ENCODE data around the gene TRMT44.

Gene TRMT44

GRCh38 chr4:8438743-8439142, 1.8 kb upstream of the TRMT44 start:
- peaks cover 80% of the 10 kb centered on the region for H3K4me1 Mint-ChIP-seq
- H3K4me3 Mint-ChIP-seq, result peak overlapping the region; percentile 91
- no peaks in the 10 kb centered on the region for H3K9me3 Mint-ChIP-seq
- no peak for DNase-seq (ENCODE audit: low spot score in 2 of 2)
- ATAC-seq, result no peak
- H3K36me3 Mint-ChIP-seq, result peaks cover 35% of the 10 kb centered on the region
- H3K27ac Mint-ChIP-seq, result peak overlapping the region; percentile 99

DNA sequence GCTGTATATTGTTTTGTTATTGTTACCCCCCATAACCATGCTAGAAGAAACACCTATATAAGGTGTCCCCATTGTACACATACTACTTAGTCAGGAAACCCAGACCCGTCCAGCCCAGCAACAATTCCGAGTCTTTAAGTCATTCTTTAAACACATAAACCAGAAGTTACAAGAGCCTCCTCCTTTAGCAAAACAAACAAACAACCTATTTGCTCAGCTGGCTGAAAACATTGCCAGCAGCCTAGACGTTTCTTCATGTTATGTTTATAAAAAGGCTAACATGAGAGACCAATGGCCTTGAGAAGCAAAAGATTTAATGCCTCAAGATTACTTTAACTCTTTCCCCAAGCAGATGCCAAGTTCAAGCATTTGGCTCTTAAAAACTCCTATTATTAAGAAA, 1.4 kb upstream of the TRMT44 start:
- Mint-ChIP-seq H3K36me3 (peaks cover 35% of the 10 kb centered on the region), H3K4me1 (peaks cover 81% of the 10 kb centered on the region), H3K27ac (peak overlapping the region; percentile 99), H3K4me3 (peak overlapping the region; percentile 91), H3K9me3 (no peaks in the 10 kb centered on the region)
- ATAC-seq (no peak), DNase-seq (ENCODE audit: low spot score in 2 of 2) (no peak)

DNA sequence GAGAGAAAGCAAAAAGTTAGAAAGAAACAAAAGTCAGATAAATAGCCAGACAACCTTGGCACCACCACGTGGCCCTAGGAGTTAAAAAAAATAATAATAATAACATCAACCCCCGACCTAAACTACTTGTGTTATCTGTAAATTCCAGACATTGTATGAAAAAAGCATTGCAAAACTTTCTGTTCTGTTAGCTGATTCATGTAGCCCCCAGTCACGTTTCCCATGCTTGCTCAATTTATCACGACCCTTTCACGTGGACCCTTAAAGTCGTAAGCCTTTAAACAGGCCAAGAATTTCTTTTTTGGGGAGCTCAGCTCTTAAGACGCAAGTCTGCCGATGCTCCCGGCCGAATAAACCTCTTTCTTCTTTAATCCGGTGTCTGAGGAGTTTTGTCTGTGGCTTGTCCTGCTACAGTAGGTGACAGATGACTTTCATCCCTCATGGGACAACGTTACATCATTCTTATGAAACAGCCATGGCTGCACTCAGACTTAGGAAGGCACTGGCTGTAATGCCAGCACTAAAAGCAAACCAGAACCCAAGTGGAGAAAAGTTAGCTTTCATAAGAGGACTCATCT, 574 bp upstream of the TRMT44 start:
- no peaks in the 10 kb centered on the region for H3K9me3 Mint-ChIP-seq
- H3K36me3 Mint-ChIP-seq, result peaks cover 39% of the 10 kb centered on the region
- ATAC-seq (peak; percentile 72), DNase-seq (ENCODE audit: low spot score in 2 of 2) (peak; percentile 13 to 69)
- H3K4me3 Mint-ChIP-seq, result peak overlapping the region; percentile 91
- H3K27ac Mint-ChIP-seq, result peak overlapping the region; percentile 99
- H3K4me1 Mint-ChIP-seq, result peaks cover 73% of the 10 kb centered on the region

DNA sequence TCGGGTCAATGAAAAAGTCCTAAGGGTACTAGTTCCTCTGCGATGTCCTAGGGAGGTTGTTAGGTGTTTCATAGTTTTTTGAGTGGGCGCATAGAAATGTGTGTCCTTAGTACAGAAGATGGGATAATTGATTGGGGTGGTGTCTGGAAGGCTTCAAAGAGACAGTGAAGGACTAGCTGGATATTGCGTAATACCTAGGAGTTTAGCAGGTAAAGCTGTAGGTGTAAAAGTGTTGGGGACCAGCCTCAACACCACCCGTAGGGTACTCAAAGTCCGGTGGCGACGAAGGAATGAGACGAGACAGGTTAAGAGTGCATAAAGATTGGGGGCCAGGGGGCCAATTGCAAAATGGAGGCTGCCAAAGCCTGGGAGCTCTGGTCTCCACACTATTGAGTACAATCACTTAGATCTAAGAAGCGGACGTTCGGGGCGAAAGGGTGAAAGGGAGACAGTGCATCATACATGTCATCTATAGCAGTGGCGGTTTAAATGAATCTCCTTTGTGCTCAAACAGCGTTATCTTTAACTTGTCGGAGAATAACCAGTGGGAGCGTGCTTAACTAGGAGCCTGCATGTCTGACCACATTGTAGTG, 1.0 kb downstream of the TRMT44 start:
- no peak for DNase-seq (ENCODE audit: low spot score in 2 of 2)
- H3K4me1 Mint-ChIP-seq, result peaks cover 71% of the 10 kb centered on the region
- peaks cover 43% of the 10 kb centered on the region for H3K36me3 Mint-ChIP-seq
- H3K9me3 Mint-ChIP-seq, result no peaks in the 10 kb centered on the region
- H3K4me3 Mint-ChIP-seq, result peak overlapping the region; percentile 91
- peak overlapping the region; percentile 99 for H3K27ac Mint-ChIP-seq
- ATAC-seq, result no peak

DNA sequence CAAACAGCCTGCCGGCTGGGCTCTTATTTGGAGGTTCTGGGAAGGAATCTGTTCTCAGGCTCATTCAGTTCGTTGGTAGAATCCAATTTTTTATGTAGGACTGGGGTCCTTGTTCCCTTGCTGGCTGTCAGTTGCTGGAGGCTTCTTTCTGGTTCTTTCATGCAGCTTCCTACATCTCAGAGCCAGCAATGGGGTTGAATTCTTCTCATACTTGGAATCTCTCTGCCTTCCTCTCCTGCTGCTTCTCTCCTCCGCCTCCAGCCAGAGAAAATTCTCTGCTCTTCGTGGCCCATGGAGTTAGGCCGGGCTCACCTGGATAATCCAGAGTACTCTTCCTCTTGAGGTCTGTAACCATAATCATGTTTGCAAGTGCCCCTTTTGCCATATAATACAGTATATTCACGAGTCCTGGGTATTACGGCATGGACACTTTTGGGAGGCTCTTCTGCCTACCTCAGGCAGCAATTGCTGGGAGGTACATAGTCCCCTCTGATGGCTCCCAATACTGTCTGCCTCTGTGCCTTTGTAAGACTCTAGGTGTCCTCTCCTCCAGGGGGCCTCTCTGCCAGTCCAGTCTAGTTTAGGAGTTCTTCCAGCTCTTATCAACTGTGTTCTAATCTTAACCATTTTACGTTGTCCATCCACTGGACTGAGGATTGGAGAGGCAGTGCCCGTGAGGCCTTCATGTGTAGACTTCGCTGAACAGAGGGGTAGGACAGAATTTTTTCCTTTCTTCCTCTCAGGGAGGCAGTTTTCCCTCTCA, 2.2 kb downstream of the TRMT44 start:
- Mint-ChIP-seq H3K4me3 (peak overlapping the region; percentile 91), H3K27ac (no peak overlapping the region), H3K36me3 (peaks cover 52% of the 10 kb centered on the region), H3K4me1 (peaks cover 62% of the 10 kb centered on the region), H3K9me3 (no peaks in the 10 kb centered on the region)
- ATAC-seq (no peak), DNase-seq (ENCODE audit: low spot score in 2 of 2) (no peak)

DNA sequence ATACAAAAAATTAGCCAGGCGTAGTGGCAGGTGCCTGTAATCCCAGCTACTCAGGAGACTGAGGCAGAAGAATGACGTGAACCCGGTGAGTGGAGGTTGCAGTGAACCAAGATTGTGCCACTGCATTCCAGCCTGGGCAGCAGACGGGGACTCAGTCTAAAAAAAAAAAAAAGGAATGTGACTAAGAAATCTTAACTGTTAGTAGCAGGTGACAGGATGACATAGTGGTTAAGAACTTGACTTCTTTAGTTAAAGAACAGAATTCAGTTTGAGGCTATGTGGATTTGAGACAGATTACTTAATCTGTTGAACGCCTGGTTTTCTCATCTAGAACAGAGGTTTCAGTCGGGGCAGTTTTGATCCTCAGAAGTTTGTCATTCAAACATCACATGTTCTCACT, 3.2 kb downstream of the TRMT44 start:
- Mint-ChIP-seq H3K4me3 (no peak overlapping the region), H3K27ac (no peak overlapping the region), H3K9me3 (no peaks in the 10 kb centered on the region), H3K36me3 (peaks cover 62% of the 10 kb centered on the region), H3K4me1 (peaks cover 56% of the 10 kb centered on the region)
- no peak for DNase-seq (ENCODE audit: low spot score in 2 of 2)
- ATAC-seq, result no peak

GRCh38 chr4:8446122-8446521, 5.5 kb downstream of the TRMT44 start:
- H3K4me1 Mint-ChIP-seq, result peaks cover 37% of the 10 kb centered on the region
- no peaks in the 10 kb centered on the region for H3K9me3 Mint-ChIP-seq
- DNase-seq (ENCODE audit: low spot score in 2 of 2), result no peak
- no peak overlapping the region for H3K27ac Mint-ChIP-seq
- peaks cover 72% of the 10 kb centered on the region for H3K36me3 Mint-ChIP-seq
- H3K4me3 Mint-ChIP-seq, result no peak overlapping the region
- no peak for ATAC-seq

DNA sequence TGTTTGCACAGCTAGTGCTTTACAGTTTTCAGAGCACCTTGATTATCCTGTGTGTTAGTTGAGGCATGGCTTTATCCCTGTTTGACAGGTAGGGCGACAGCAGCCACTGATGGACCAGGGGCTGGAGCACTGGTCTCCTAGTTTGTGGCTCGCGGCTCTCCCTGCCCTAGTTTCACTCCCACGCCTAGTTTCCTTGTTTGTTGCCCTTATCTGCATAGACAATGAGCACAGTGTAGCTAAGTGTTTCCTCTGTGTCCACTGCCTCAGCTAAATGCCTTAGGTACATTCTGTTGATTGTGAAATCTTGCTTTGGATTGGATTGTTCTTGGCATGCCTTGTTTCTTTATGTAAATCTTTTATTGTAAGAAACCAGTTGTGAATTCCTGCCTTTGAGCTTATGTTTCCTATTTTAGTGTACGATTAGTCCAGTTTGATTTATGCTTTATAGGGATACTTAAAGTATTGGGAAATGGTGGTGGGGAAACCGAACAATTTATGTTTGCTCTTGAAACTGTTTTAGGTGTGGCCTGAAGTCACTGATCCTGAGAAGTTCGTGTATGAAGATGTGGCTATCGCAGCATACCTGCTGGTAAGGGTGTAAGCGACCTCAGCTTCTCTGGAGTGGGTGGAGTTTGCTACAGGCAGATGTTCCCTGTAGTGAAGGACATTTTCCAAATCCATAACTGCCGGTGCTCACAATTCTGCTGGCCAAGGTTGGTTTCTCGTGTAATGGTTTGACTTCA, 11.0 kb downstream of the TRMT44 start:
- Mint-ChIP-seq H3K36me3 (peaks cover 100% of the 10 kb centered on the region), H3K27ac (peak overlapping the region; percentile 48), H3K4me3 (no peak overlapping the region), H3K4me1 (no peaks in the 10 kb centered on the region), H3K9me3 (no peaks in the 10 kb centered on the region)
- no peak for ATAC-seq
- DNase-seq (ENCODE audit: low spot score in 2 of 2), result no peak

DNA sequence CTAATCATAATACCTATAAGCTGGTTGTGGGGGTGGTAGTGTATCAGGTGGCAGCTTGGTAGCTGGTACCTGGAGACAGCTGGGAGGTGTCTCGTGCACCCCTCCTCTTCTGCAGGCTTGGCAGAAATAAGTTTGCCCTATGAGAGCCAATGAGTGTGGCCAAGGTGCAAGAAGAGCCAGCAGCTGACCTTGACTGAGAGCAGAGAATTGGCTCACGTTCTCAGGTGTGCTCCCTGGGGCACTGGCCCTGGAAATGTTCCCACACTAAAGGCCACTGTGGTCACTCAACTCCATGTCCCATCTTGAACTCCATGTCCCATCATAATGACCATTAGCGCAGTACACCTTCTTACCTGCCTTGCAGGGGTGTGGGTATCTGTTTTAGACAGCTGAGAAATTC, 13.4 kb downstream of the TRMT44 start:
- Mint-ChIP-seq H3K27ac (no peak overlapping the region), H3K36me3 (peaks cover 97% of the 10 kb centered on the region), H3K4me3 (no peak overlapping the region), H3K4me1 (no peaks in the 10 kb centered on the region), H3K9me3 (no peaks in the 10 kb centered on the region)
- DNase-seq (ENCODE audit: low spot score in 2 of 2), result no peak
- no peak for ATAC-seq

DNA sequence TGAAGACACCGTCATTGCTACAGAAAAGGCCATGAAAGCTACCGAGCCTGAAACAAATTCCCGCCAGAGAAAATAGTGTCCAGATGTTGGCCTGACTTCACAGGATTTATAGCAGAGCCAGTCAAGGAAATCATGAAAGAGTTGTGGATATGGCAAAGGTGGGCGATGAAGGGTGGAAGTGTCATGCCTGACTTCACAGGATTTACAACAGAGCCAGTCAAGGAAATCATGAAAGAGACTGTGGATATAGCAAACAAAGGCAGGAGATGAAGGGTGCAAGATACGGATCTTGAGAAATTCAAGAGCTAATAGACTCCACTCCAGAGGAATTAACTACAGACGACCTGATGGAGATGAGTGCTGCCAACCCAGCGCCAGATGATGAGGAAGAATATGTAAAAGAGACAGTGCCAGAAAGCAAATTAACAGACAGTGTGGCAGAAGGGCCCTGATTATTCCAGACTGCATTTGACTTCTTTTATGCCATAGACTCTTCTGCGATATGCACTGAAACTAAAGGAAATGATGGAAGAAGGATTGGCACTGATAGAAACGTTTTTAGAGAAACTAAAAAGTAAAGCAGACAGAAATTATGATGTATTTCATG, 17.2 kb downstream of the TRMT44 start:
- Mint-ChIP-seq H3K9me3 (no peaks in the 10 kb centered on the region), H3K36me3 (peaks cover 81% of the 10 kb centered on the region), H3K27ac (no peak overlapping the region), H3K4me1 (no peaks in the 10 kb centered on the region), H3K4me3 (no peak overlapping the region)
- DNase-seq (ENCODE audit: low spot score in 2 of 2) (no peak), ATAC-seq (no peak)

GRCh38 chr4:8459867-8460445, 19.4 kb downstream of the TRMT44 start:
- no peaks in the 10 kb centered on the region for H3K4me1 Mint-ChIP-seq

GRCh38 chr4:8461086-8461485, 20.5 kb downstream of the TRMT44 start:
- no peak overlapping the region for H3K27ac Mint-ChIP-seq
- no peaks in the 10 kb centered on the region for H3K9me3 Mint-ChIP-seq
- DNase-seq (ENCODE audit: low spot score in 2 of 2) (no peak), ATAC-seq (no peak)
- no peak overlapping the region for H3K4me3 Mint-ChIP-seq
- H3K4me1 Mint-ChIP-seq, result no peaks in the 10 kb centered on the region
- peaks cover 75% of the 10 kb centered on the region for H3K36me3 Mint-ChIP-seq

More at GRCh38 chr4:8459867-8460445, 19.4 kb downstream of the TRMT44 start:
- Mint-ChIP-seq H3K9me3 (no peaks in the 10 kb centered on the region), H3K36me3 (peaks cover 75% of the 10 kb centered on the region), H3K27ac (no peak overlapping the region), H3K4me3 (no peak overlapping the region)
- ATAC-seq (no peak), DNase-seq (ENCODE audit: low spot score in 2 of 2) (no peak)

DNA sequence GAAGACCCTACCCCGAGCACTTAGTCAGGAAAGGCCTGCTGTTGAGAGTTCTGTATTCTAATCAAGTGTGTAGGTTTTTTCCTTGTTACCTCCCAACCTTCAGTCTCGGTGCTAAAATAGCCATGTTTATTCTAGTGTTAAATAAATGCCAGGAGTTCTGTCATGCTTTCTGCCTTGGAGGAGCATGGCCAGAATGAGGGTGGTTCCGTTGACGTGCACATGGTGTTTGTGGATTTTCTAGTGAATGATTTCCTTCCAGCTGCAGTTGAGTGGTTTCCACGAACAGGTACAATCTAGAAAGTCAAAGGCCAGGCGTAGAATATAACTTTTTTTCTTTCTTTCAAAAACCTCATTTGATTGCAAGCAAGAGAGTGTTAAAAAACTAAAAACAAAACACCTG, 21.0 kb downstream of the TRMT44 start:
- Mint-ChIP-seq H3K27ac (no peak overlapping the region), H3K9me3 (no peaks in the 10 kb centered on the region), H3K4me1 (no peaks in the 10 kb centered on the region), H3K4me3 (no peak overlapping the region), H3K36me3 (peaks cover 74% of the 10 kb centered on the region)
- no peak for ATAC-seq
- DNase-seq (ENCODE audit: low spot score in 2 of 2), result no peak

DNA sequence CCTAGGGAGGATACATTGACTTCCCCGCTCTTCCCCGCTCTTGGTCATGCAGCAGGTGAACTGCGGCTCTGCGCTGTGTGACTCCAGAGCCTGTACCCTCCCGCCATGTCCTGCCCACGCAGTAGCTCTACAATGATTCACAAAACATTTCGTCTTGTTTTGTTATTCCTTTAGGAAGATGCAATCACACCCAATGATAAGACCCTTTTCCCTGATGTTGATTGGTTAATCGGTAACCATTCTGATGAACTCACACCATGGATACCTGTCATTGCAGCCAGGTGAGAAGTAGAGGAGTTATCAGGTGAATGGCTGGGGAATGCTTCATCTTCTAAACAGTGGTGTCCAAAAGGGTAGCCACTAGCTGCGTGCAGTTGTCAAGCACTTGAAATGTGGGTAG, 23.2 kb downstream of the TRMT44 start:
- ATAC-seq, result no peak
- peak overlapping the region; percentile 5 for H3K27ac Mint-ChIP-seq
- no peaks in the 10 kb centered on the region for H3K4me1 Mint-ChIP-seq
- H3K4me3 Mint-ChIP-seq, result no peak overlapping the region
- H3K36me3 Mint-ChIP-seq, result peaks cover 77% of the 10 kb centered on the region
- DNase-seq (ENCODE audit: low spot score in 2 of 2), result no peak
- H3K9me3 Mint-ChIP-seq, result no peaks in the 10 kb centered on the region

DNA sequence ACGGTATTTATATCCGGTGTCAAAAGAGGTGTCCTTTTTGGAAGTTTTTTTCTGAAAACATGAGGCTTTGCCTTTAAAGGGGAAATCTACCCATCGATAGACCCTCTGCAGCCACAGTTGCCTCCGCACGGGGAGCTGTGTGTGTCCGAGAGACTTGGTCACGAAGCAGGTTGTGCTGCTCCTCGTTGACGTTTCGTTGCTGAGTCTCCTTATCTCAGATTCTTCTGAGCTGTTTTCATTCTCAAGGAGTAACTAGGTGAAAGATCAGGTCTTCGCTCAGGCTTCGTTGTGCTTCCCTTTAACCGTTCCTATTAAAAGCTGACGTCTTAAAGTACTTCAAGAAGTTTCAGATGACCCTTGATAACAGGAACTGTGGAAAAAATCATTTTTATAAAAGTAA, 23.8 kb downstream of the TRMT44 start:
- Mint-ChIP-seq H3K4me1 (no peaks in the 10 kb centered on the region), H3K27ac (no peak overlapping the region), H3K4me3 (no peak overlapping the region), H3K9me3 (no peaks in the 10 kb centered on the region), H3K36me3 (peaks cover 77% of the 10 kb centered on the region)
- ATAC-seq (no peak), DNase-seq (ENCODE audit: low spot score in 2 of 2) (no peak)
